GM12865 (cell line): ENCODE results near the gene SHC4.

Experiments
- DNase-seq: peaks from one replicate; pipeline ENCODE4 v3.0.0; 2010; ENCODE audit warnings: low read depth
- H3K4me3 ChIP-seq: 2 replicates; pipeline ENCODE4 v1.5.1; 2011; ENCODE audit warnings: mild to moderate bottlenecking, low read depth, low read length, control low read depth
- TF ChIP-seq, protein P1 (sequence below): IDR thresholded peaks from 2 replicates; pipeline ENCODE4 v1.5.1; 2011; ENCODE audit warnings: low read length, control low read depth, low read depth, inconsistent platforms; ENCODE audit not compliant: insufficient read depth; ENCODE audit errors: missing control alignments

Gene SHC4

DNA sequence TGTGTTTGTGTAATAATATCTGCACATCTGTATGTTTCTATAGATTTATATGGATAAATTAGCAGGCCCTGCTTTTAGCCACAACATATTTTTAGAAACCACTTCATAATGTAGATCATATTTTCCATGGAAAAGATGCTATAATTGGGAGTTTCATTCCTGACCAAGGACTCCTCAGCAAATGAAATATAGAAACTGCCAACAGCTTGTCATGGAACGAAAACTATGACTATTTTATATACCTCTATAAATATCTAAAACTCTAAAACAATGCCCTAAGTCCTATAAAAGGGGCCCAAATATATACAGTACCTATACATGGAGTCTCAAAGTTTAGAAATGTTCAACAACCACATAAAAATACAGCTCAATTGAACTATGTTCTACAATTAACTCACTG, 57.9 kb downstream of the SHC4 start:
- TF ChIP-seq, protein P1, sequence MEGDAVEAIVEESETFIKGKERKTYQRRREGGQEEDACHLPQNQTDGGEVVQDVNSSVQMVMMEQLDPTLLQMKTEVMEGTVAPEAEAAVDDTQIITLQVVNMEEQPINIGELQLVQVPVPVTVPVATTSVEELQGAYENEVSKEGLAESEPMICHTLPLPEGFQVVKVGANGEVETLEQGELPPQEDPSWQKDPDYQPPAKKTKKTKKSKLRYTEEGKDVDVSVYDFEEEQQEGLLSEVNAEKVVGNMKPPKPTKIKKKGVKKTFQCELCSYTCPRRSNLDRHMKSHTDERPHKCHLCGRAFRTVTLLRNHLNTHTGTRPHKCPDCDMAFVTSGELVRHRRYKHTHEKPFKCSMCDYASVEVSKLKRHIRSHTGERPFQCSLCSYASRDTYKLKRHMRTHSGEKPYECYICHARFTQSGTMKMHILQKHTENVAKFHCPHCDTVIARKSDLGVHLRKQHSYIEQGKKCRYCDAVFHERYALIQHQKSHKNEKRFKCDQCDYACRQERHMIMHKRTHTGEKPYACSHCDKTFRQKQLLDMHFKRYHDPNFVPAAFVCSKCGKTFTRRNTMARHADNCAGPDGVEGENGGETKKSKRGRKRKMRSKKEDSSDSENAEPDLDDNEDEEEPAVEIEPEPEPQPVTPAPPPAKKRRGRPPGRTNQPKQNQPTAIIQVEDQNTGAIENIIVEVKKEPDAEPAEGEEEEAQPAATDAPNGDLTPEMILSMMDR = no peak
- no peak for DNase-seq

DNA sequence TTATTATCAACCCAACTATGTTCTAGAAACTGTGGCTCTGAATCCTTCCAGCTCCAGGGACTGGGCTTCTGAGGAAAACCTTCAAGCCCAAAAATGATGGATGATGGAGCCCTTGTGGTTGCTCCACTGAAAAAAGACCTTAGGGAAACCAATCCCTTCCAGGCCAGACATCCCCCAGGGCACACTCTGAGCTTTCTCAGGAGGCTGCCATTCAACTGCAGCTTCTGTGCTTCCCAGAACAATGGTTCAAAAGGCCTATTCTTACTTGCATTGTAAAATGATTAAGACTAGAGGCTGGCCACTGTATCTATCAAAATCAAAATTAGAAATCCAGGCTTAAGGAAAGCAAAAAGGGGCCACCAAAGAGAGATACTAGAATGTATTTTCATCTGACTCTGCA, 58.5 kb downstream of the SHC4 start:
- H3K4me3 ChIP-seq = no peak overlapping the region
- DNase-seq = no peak
- TF ChIP-seq, protein P1 = no peak

More for the DNA sequence above, 57.9 kb downstream of the SHC4 start:
- no peak overlapping the region for H3K4me3 ChIP-seq

DNA sequence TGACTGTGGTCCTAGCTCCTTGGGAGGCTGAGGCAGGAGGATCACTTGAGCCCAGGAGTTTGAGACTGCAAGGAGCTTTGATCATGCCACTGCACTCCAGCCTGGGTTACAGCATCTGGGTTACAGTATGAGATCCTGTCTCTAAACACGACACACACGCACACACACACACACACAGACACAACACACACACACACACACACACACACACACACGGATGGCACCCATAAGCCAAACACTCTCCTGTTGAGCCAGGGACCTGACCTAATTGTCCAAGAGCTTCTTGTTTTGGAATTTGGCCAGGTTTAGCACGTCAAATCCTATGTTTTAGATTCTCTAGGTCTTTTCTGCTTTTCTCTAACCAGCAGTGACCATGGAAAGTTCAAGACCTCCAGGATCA, 59.0 kb downstream of the SHC4 start:
- H3K4me3 ChIP-seq = no peak overlapping the region
- TF ChIP-seq, protein P1 = no peak
- DNase-seq = no peak

DNA sequence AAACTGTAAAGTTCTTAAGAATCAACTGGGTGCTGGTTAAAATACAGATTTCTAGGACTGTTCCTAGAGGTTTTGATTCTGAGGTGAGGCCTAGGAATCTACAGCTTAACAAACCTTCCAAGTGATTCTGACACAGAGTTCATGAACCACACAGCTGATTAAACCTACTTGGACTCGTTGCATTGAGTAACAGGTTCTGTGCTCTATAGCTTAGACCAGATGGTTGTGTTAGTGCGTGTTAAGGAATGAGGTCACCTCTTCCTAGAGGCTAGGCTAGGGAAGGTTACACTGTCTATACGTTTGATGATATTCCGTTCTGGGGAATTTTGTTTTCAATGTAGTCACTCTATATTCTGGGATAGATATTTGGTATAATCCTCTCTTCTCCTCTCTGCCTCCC, 63.9 kb downstream of the SHC4 start:
- TF ChIP-seq, protein P1 = no peak
- no peak overlapping the region for H3K4me3 ChIP-seq
- no peak for DNase-seq

DNA sequence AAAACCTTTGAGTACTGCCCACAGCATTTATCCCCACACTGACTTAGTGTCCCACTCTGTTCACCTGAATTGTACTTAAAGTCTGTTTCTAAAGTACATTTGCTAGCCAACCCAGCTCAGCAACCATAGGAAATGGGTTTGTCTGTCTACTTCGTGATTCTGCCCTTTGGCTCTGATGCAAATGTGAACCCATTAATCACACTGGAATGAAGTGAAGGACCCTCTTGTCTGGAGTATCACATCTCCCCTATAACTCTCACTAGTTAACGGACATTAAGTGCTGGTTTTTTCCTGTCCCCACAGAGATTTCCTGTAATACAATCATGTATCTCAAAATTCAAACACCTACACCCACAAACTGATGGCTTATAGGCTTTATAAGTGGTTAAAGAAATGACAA, 65.3 kb downstream of the SHC4 start:
- H3K4me3 ChIP-seq = no peak overlapping the region
- TF ChIP-seq, protein P1 = no peak
- DNase-seq = no peak

DNA sequence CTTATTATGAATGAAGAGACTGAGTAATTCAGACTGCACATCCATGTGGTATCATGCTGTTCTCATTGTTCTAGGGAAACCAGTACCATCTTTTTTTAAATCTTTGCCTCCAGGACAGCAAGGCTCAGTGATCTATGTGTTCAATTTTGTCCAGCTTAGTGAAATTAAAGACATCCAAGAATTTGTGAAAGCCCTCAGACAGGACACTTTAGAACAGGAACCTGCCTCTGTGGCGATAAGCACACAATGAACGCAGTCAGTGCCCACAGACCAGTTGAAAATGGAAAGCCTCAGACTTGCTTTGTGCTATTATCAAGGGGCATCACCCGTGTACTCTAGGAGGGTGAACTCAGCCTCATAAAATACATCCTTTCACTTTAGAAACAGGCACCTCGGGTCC, 65.7 kb downstream of the SHC4 start:
- no peak overlapping the region for H3K4me3 ChIP-seq
- TF ChIP-seq, protein P1 = no peak
- no peak for DNase-seq
